Measurements from ENCODE around the gene CAPN13.

CAPN13 gene

GRCh38 chr2:30731706-30732105 is 75.5 kb downstream of the CAPN13 start:
- TF ChIP-seq, protein P1, sequence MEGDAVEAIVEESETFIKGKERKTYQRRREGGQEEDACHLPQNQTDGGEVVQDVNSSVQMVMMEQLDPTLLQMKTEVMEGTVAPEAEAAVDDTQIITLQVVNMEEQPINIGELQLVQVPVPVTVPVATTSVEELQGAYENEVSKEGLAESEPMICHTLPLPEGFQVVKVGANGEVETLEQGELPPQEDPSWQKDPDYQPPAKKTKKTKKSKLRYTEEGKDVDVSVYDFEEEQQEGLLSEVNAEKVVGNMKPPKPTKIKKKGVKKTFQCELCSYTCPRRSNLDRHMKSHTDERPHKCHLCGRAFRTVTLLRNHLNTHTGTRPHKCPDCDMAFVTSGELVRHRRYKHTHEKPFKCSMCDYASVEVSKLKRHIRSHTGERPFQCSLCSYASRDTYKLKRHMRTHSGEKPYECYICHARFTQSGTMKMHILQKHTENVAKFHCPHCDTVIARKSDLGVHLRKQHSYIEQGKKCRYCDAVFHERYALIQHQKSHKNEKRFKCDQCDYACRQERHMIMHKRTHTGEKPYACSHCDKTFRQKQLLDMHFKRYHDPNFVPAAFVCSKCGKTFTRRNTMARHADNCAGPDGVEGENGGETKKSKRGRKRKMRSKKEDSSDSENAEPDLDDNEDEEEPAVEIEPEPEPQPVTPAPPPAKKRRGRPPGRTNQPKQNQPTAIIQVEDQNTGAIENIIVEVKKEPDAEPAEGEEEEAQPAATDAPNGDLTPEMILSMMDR (conservative IDR thresholded peaks at IDR 0.05; ENCODE audit: low read depth, low read length): no peak
- DNase-seq (ENCODE audit: low read depth): no peak
- no peak overlapping the region for H3K4me3 ChIP-seq (ENCODE audit: low read depth, low read length)

GRCh38 chr2:30730736-30731647 is 76.3 kb downstream of the CAPN13 start:
- TF ChIP-seq, protein P1 (conservative IDR thresholded peaks at IDR 0.05; ENCODE audit: low read depth, low read length): no peak
- no peak overlapping the region for H3K4me3 ChIP-seq (ENCODE audit: low read depth, low read length)
- DNase-seq (ENCODE audit: low read depth): no peak

GRCh38 chr2:30729031-30729430 is 78.2 kb downstream of the CAPN13 start:
- no peak overlapping the region for H3K4me3 ChIP-seq (ENCODE audit: low read depth, low read length)
- TF ChIP-seq, protein P1 (conservative IDR thresholded peaks at IDR 0.05; ENCODE audit: low read depth, low read length): no peak
- DNase-seq (ENCODE audit: low read depth): no peak

DNA sequence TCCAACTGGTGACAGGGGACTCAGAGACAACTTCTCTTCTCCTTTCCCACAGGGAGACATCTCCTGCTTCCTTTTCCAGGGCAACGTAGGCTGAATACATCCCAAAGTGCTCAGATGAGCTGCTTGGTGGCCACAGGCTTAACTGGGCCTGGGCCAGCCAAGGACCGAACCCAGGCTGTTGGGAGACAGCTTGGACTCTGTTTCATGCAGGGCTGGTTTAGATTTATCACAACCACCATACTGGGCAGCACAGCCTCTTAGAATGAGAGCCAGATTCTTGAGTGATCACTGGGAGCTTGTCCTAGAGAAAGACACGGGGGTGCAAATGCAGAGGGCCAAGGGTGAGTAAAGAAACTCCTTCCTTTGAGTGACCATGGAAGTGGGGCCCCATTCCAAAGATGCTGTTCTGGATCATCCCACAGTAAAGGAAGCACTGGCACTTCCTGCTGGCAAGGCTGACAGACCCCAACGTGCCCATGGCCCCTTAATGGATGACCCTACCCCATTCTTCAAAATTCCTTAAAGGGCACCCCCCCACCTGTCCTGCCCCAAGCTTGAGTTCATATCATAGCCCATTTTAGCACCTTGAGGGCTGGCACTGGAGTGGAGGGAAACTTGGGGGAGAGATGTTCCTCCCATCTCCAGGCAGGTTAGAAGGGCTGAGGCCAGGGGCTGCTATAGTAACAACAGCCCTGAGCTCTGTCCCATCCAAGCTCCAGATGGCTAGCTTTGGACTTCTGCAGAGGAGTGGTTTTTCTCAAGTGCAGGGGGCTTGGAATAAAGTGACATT is 84.1 kb downstream of the CAPN13 start:
- TF ChIP-seq, protein P1 (conservative IDR thresholded peaks at IDR 0.05; ENCODE audit: low read depth, low read length): no peak
- no peak overlapping the region for H3K4me3 ChIP-seq (ENCODE audit: low read depth, low read length)
- no peak for DNase-seq (ENCODE audit: low read depth)

DNA sequence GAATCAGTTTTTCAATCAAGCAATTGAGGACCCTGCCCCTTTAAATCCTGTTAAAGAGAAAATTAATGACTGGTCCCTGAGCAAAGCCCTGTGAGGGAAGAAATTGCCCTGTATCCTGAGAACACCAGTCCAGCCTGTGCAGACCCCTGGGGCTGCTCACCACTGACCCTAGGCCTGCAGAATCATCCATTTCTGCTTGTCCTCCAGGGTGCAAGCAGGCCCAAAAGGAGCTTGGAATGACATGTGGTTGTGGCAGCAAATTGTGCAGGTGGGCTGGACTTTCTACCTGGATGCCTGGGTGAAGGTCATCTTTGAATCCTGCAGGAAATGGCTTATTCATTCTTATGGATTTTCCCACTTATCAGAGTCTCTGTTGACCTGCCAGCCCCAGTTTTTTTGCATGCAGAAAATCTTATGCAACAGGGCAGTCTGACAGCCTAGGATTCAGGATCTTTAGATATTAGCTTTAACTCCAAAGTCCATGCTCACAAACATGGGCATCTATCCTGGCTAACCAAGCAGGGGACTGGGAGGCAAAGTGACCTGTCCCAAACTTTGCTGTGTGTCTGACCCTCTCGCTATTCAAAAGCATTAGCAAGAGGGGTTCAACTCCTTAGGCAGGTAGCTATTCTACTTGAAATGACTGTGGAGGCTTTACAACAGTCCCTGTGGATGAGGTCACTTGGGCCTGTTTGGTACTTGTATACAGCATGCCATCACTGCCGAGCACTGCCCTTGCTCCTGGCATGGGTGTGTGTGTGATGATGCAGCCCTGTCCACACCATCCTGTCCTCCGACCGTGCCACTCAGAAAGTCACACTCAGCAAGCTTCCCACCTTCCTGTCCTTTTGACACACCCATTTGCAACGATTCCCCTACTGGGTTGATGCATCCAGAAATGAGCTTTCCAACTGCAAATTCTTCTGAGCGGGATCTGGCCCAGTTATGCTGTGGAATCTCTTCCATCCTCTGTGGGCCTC is 85.3 kb downstream of the CAPN13 start:
- TF ChIP-seq, protein P1 (conservative IDR thresholded peaks at IDR 0.05; ENCODE audit: low read depth, low read length): no peak
- no peak for DNase-seq (ENCODE audit: low read depth)
- no peak overlapping the region for H3K4me3 ChIP-seq (ENCODE audit: low read depth, low read length)

- TF ChIP-seq, protein P1 (conservative IDR thresholded peaks at IDR 0.05; ENCODE audit: low read depth, low read length): no peak
- no peak for DNase-seq (ENCODE audit: low read depth)
- no peak overlapping the region for H3K4me3 ChIP-seq (ENCODE audit: low read depth, low read length)
Measured at GRCh38 chr2:30721241-30721640, 86.0 kb downstream of the CAPN13 start.

All from choroid plexus epithelial cell (primary cell).